ENCODE measurements around the gene HDHD3. TPM values are rescaled to one million over a fixed set of nuclear protein-coding genes. Genes with fewer than 3 reads are reported as not detected.

The HDHD3 gene
- total RNA-seq, 4 donors from 2014 or later = 7.8 to 33.0 (median 20.9) TPM

Other genes with a start within 250 kb of the HDHD3 start
- 100 to 1,000 TPM in 2 of 4 donors, 10 to 100 TPM in 2; 42.0 to 144 (median 87.3) TPM for gene SLC31A2, start 226.0 kb downstream of the HDHD3 start, total RNA-seq
- 10 to 100 TPM; 24.9 to 51.7 (median 32.0) TPM for gene FKBP15, start 155.7 kb downstream of the HDHD3 start, total RNA-seq
- 10 to 100 TPM; 11.9 to 28.2 (median 18.2) TPM for gene SLC31A1, start 155.4 kb downstream of the HDHD3 start, total RNA-seq
- gene CDC26, start 101.4 kb downstream of the HDHD3 start, total RNA-seq = 10 to 100 TPM; 18.3 to 68.2 (median 31.5) TPM
- 10 to 100 TPM; 12.9 to 17.6 (median 15.7) TPM for gene PRPF4, start 101.3 kb downstream of the HDHD3 start, total RNA-seq
- not detected for gene RNF183, start 73.6 kb downstream of the HDHD3 start, total RNA-seq
- 1 to 10 TPM; 1.4 to 5.7 (median 2.3) TPM for gene WDR31, start 36.7 kb downstream of the HDHD3 start, total RNA-seq
- gene BSPRY, start 27.4 kb downstream of the HDHD3 start, total RNA-seq = under 1 TPM in 1 of 4 donors, not detected in 3; 0.66 TPM
- gene ALAD, start 24.3 kb upstream of the HDHD3 start, total RNA-seq = 10 to 100 TPM; 16.8 to 46.7 (median 22.5) TPM
- gene POLE3, start 33.7 kb upstream of the HDHD3 start, total RNA-seq = 10 to 100 TPM; 20.7 to 28.4 (median 27.0) TPM
- gene C9orf43, start 33.8 kb upstream of the HDHD3 start, total RNA-seq = under 1 TPM; 0.34 to 0.75 (median 0.66) TPM
- 100 to 1,000 TPM in 1 of 4 donors, 10 to 100 TPM in 3; 25.0 to 122 (median 70.9) TPM for gene RGS3, start 86.7 kb upstream of the HDHD3 start, total RNA-seq